Measurements from ENCODE around the gene DGKH.

- TF ChIP-seq, protein P1, sequence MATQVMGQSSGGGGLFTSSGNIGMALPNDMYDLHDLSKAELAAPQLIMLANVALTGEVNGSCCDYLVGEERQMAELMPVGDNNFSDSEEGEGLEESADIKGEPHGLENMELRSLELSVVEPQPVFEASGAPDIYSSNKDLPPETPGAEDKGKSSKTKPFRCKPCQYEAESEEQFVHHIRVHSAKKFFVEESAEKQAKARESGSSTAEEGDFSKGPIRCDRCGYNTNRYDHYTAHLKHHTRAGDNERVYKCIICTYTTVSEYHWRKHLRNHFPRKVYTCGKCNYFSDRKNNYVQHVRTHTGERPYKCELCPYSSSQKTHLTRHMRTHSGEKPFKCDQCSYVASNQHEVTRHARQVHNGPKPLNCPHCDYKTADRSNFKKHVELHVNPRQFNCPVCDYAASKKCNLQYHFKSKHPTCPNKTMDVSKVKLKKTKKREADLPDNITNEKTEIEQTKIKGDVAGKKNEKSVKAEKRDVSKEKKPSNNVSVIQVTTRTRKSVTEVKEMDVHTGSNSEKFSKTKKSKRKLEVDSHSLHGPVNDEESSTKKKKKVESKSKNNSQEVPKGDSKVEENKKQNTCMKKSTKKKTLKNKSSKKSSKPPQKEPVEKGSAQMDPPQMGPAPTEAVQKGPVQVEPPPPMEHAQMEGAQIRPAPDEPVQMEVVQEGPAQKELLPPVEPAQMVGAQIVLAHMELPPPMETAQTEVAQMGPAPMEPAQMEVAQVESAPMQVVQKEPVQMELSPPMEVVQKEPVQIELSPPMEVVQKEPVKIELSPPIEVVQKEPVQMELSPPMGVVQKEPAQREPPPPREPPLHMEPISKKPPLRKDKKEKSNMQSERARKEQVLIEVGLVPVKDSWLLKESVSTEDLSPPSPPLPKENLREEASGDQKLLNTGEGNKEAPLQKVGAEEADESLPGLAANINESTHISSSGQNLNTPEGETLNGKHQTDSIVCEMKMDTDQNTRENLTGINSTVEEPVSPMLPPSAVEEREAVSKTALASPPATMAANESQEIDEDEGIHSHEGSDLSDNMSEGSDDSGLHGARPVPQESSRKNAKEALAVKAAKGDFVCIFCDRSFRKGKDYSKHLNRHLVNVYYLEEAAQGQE (IDR thresholded peaks at IDR 0.05; ENCODE audit: borderline replicate concordance): no peak
- TF ChIP-seq, protein P2, sequence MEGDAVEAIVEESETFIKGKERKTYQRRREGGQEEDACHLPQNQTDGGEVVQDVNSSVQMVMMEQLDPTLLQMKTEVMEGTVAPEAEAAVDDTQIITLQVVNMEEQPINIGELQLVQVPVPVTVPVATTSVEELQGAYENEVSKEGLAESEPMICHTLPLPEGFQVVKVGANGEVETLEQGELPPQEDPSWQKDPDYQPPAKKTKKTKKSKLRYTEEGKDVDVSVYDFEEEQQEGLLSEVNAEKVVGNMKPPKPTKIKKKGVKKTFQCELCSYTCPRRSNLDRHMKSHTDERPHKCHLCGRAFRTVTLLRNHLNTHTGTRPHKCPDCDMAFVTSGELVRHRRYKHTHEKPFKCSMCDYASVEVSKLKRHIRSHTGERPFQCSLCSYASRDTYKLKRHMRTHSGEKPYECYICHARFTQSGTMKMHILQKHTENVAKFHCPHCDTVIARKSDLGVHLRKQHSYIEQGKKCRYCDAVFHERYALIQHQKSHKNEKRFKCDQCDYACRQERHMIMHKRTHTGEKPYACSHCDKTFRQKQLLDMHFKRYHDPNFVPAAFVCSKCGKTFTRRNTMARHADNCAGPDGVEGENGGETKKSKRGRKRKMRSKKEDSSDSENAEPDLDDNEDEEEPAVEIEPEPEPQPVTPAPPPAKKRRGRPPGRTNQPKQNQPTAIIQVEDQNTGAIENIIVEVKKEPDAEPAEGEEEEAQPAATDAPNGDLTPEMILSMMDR (IDR thresholded peaks at IDR 0.05; ENCODE audit: poor library complexity, severe bottlenecking): no peak
- TF ChIP-seq EZH2 (IDR thresholded peaks at IDR 0.05; ENCODE audit: borderline replicate concordance, insufficient read depth, low read length, poor library complexity, severe bottlenecking): no peak
These were observed 211.1 kb downstream of the DGKH start for GRCh38 chr13:42259515-42259914.

All from neural cell (in vitro differentiated cells).